NOMO-1 treated with DMSO at 0.1 percent for 48 hours (cell line): ENCODE measurements around the gene DSE.

Experiments used
- DNase-seq: peaks from one replicate; lab custom pipeline; 2025; ENCODE audit not compliant: unreplicated experiment; lab: John Stamatoyannopoulos, UW

The DSE gene

GRCh38 chr6:116409756-116410155, 39.0 kb downstream of the DSE start:
- peak; percentile 84 for DNase-seq

- DNase-seq, result no peak
These were observed 40.5 kb downstream of the DSE start for GRCh38 chr6:116411284-116411623.

- no peak for DNase-seq
These were observed 41.5 kb downstream of the DSE start for GRCh38 chr6:116412270-116412669.

- no peak for DNase-seq
These were observed 42.6 kb downstream of the DSE start for GRCh38 chr6:116413357-116413756.

GRCh38 chr6:116417661-116418060, 46.9 kb downstream of the DSE start:
- no peak for DNase-seq

- no peak for DNase-seq
These were observed 48.5 kb downstream of the DSE start for GRCh38 chr6:116419069-116419786.

GRCh38 chr6:116420341-116420740, 49.6 kb downstream of the DSE start:
- DNase-seq, result no peak

- DNase-seq, result no peak
These were observed 51.5 kb downstream of the DSE start for GRCh38 chr6:116422238-116422637.

- DNase-seq, result no peak
These were observed 53.3 kb downstream of the DSE start for GRCh38 chr6:116424001-116424400.

- no peak for DNase-seq
These were observed 55.8 kb downstream of the DSE start for GRCh38 chr6:116426551-116426950.

GRCh38 chr6:116429111-116429510, 58.4 kb downstream of the DSE start:
- DNase-seq, result no peak

- no peak for DNase-seq
These were observed 60.1 kb downstream of the DSE start for GRCh38 chr6:116430860-116431259.

- no peak for DNase-seq
These were observed 61.3 kb downstream of the DSE start for GRCh38 chr6:116431964-116432595.

GRCh38 chr6:116433206-116433712, 62.5 kb downstream of the DSE start:
- no peak for DNase-seq

GRCh38 chr6:116434056-116434725, 63.4 kb downstream of the DSE start:
- no peak for DNase-seq

- no peak for DNase-seq
These were observed 65.8 kb downstream of the DSE start for GRCh38 chr6:116436586-116436985.

GRCh38 chr6:116437656-116438055, 66.9 kb downstream of the DSE start:
- no peak for DNase-seq

GRCh38 chr6:116438590-116439448, 68.1 kb downstream of the DSE start:
- no peak for DNase-seq

GRCh38 chr6:116439522-116440051, 68.8 kb downstream of the DSE start:
- DNase-seq, result no peak

- no peak for DNase-seq
These were observed 72.4 kb downstream of the DSE start for GRCh38 chr6:116443105-116443504.

- DNase-seq, result peak; percentile 28
These were observed 73.3 kb downstream of the DSE start for GRCh38 chr6:116444092-116444491.
